ENCODE measurements around the gene SEMA4A. TPM values are rescaled to one million over a fixed set of nuclear protein-coding genes. Genes with fewer than 3 reads are reported as not detected.

The SEMA4A gene
- total RNA-seq, 2 experiments from 2014 or later: 77.8 to 196 TPM

DNA sequence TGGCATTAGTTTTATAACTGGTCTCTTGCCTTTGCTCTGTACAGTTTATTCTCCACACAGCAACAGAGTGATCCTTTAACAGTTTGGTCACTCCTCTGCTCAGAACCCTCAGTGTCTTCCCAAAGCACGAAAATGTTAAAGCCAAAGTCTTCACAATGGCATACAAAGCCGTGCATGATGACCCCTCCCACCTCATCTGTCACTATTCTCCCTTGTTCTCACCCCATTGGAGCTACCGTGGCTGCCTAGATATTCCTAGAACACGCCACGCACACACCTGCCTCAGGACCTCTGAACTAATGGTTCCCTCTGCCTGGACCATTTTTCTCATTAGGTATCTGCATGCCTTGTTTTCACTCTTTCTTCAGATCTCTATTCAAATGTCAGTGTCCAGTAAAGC, 8.6 kb upstream of the SEMA4A start:
- Histone ChIP-seq H3K4me2 (ENCODE audit: low read length) (no peak overlapping the region), H3K27ac (ENCODE audit: low read depth, low read length, poor library complexity, severe bottlenecking) (no peak overlapping the region), H3K4me1 (ENCODE audit: insufficient read depth, low read length, poor library complexity, severe bottlenecking) (peaks cover 33% of the 10 kb centered on the region), H3K4me3 (ENCODE audit: low read depth, low read length, poor library complexity, severe bottlenecking) (no peak overlapping the region), H3K36me3 (ENCODE audit: insufficient read depth, low read length) (no peaks in the 10 kb centered on the region), H2AFZ (ENCODE audit: low read length) (no peak overlapping the region), H4K20me1 (ENCODE audit: insufficient read depth, low read length) (no peaks in the 10 kb centered on the region), H3K79me2 (ENCODE audit: insufficient read depth, low read depth, low read length) (no peaks in the 10 kb centered on the region), H3K9me3 (ENCODE audit: low read length) (no peaks in the 10 kb centered on the region), H3K9me2 (ENCODE audit: insufficient read depth, low read length) (no peaks in the 10 kb centered on the region)
- intact Hi-C loops (cut with micrococcal nuclease; ENCODE audit: unreplicated experiment): no loop called here
- no peak for TF ChIP-seq EZH2phosphoT487 (IDR thresholded peaks at IDR 0.05; ENCODE audit: borderline replicate concordance, low read depth, low read length)
- TF ChIP-seq, protein P1, sequence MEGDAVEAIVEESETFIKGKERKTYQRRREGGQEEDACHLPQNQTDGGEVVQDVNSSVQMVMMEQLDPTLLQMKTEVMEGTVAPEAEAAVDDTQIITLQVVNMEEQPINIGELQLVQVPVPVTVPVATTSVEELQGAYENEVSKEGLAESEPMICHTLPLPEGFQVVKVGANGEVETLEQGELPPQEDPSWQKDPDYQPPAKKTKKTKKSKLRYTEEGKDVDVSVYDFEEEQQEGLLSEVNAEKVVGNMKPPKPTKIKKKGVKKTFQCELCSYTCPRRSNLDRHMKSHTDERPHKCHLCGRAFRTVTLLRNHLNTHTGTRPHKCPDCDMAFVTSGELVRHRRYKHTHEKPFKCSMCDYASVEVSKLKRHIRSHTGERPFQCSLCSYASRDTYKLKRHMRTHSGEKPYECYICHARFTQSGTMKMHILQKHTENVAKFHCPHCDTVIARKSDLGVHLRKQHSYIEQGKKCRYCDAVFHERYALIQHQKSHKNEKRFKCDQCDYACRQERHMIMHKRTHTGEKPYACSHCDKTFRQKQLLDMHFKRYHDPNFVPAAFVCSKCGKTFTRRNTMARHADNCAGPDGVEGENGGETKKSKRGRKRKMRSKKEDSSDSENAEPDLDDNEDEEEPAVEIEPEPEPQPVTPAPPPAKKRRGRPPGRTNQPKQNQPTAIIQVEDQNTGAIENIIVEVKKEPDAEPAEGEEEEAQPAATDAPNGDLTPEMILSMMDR (conservative IDR thresholded peaks at IDR 0.05; ENCODE audit: low read length): no peak
- POLR2A ChIA-PET: interaction anchor here (0.7 kb wide), 1 partner anchor 42 kb away, joined by 3 read pairs; no protein-coding TSS in a partner anchor
- DNase-seq (ENCODE audit: low spot score): no peak
- no TSS peak for BruUV-seq (replicated peaks)
- CTCF ChIA-PET (ENCODE audit: unreplicated experiment): interaction anchor here (2.2 kb wide), 1 partner anchor 80 kb away, joined by 6 read pairs; no protein-coding TSS in a partner anchor

- Histone ChIP-seq H3K4me2 (ENCODE audit: low read length) (no peak overlapping the region), H4K20me1 (ENCODE audit: insufficient read depth, low read length) (no peaks in the 10 kb centered on the region), H3K9me2 (ENCODE audit: insufficient read depth, low read length) (no peaks in the 10 kb centered on the region), H3K79me2 (ENCODE audit: insufficient read depth, low read depth, low read length) (peaks cover 7% of the 10 kb centered on the region; the same call in 1 of the 2 replicates), H3K36me3 (ENCODE audit: insufficient read depth, low read length) (no peaks in the 10 kb centered on the region), H2AFZ (ENCODE audit: low read length) (no peak overlapping the region; the same call in 1 of the 2 replicates), H3K4me3 (ENCODE audit: low read depth, low read length, poor library complexity, severe bottlenecking) (no peak overlapping the region), H3K9me3 (ENCODE audit: low read length) (no peaks in the 10 kb centered on the region), H3K27ac (ENCODE audit: low read depth, low read length, poor library complexity, severe bottlenecking) (no peak overlapping the region), H3K4me1 (ENCODE audit: insufficient read depth, low read length, poor library complexity, severe bottlenecking) (peaks cover 35% of the 10 kb centered on the region)
- ChIA-PET CTCF (ENCODE audit: unreplicated experiment) (interaction anchor here (0.5 to 2.2 kb wide), 3 partner anchors 17 to 402 kb away, joined by 3 to 6 read pairs (median 4); no protein-coding TSS in a partner anchor), POLR2A (interaction anchor here (0.6 to 3.5 kb wide), 3 partner anchors 12 to 80 kb away, joined by 3 to 18 read pairs (median 3); no protein-coding TSS in a partner anchor)
- no peak for TF ChIP-seq EZH2phosphoT487 (IDR thresholded peaks at IDR 0.05; ENCODE audit: borderline replicate concordance, low read depth, low read length)
- TF ChIP-seq, protein P1 (conservative IDR thresholded peaks at IDR 0.05; ENCODE audit: low read length): no peak
- BruUV-seq (replicated peaks): no TSS peak
- intact Hi-C loops (cut with micrococcal nuclease; ENCODE audit: unreplicated experiment): loop anchor here (1.0 kb wide), 2 partner anchors 68 to 80 kb away; partner anchors contain the start of gene PMF1
- no peak for DNase-seq (ENCODE audit: low spot score)
These were observed 7.8 kb upstream of the SEMA4A start for GRCh38 chr1:156145650-156146019.
